Activated naive CD8-positive, alpha-beta T cell (primary cell): ENCODE results near the gene KRTAP5-2.

ENCODE experiments used
- H3K27ac Mint-ChIP-seq: one replicate; pipeline ENCODE4 v1.8.0; 2021; ENCODE audit warnings: mixed read lengths
- H3K27me3 Mint-ChIP-seq: one replicate; pipeline ENCODE4 v1.8.0; 2021; ENCODE audit warnings: mixed read lengths
- H3K36me3 Mint-ChIP-seq: one replicate; pipeline ENCODE4 v1.8.0; 2021; ENCODE audit warnings: mixed read lengths
- H3K4me1 Mint-ChIP-seq: one replicate; pipeline ENCODE4 v1.8.0; 2021; ENCODE audit warnings: low read depth, mixed read lengths
- H3K4me3 Mint-ChIP-seq: one replicate; pipeline ENCODE4 v1.8.0; 2021; ENCODE audit warnings: mild to moderate bottlenecking, mixed read lengths
- H3K9me3 Mint-ChIP-seq: one replicate; pipeline ENCODE4 v1.8.0; 2021; ENCODE audit warnings: low read depth, mixed read lengths

The KRTAP5-2 gene

GRCh38 chr11:1570001-1570453 lies 28.1 kb downstream of the KRTAP5-2 start:
- Mint-ChIP-seq H3K9me3 (no peaks in the 10 kb centered on the region), H3K27ac (no peak overlapping the region), H3K4me1 (peaks cover 19% of the 10 kb centered on the region), H3K27me3 (no peaks in the 10 kb centered on the region), H3K4me3 (peak overlapping the region; percentile 65), H3K36me3 (no peaks in the 10 kb centered on the region)

GRCh38 chr11:1569251-1569780 lies 28.8 kb downstream of the KRTAP5-2 start:
- Mint-ChIP-seq H3K27ac (no peak overlapping the region), H3K4me1 (peaks cover 18% of the 10 kb centered on the region), H3K27me3 (no peaks in the 10 kb centered on the region), H3K4me3 (peak overlapping the region; percentile 70), H3K9me3 (no peaks in the 10 kb centered on the region), H3K36me3 (no peaks in the 10 kb centered on the region)

GRCh38 chr11:1568441-1568911 lies 29.6 kb downstream of the KRTAP5-2 start:
- Mint-ChIP-seq H3K36me3 (no peaks in the 10 kb centered on the region), H3K27ac (no peak overlapping the region), H3K27me3 (no peaks in the 10 kb centered on the region), H3K9me3 (no peaks in the 10 kb centered on the region), H3K4me1 (peaks cover 15% of the 10 kb centered on the region), H3K4me3 (no peak overlapping the region)

GRCh38 chr11:1567721-1568100 lies 30.4 kb downstream of the KRTAP5-2 start:
- peaks cover 12% of the 10 kb centered on the region for H3K4me1 Mint-ChIP-seq
- H3K27ac Mint-ChIP-seq = no peak overlapping the region
- H3K9me3 Mint-ChIP-seq = no peaks in the 10 kb centered on the region
- no peaks in the 10 kb centered on the region for H3K27me3 Mint-ChIP-seq
- no peak overlapping the region for H3K4me3 Mint-ChIP-seq
- no peaks in the 10 kb centered on the region for H3K36me3 Mint-ChIP-seq

GRCh38 chr11:1567052-1567720 lies 30.9 kb downstream of the KRTAP5-2 start:
- Mint-ChIP-seq H3K27ac (no peak overlapping the region), H3K27me3 (no peaks in the 10 kb centered on the region), H3K36me3 (no peaks in the 10 kb centered on the region), H3K4me3 (no peak overlapping the region), H3K9me3 (no peaks in the 10 kb centered on the region), H3K4me1 (peaks cover 12% of the 10 kb centered on the region)

GRCh38 chr11:1566381-1567051 lies 31.6 kb downstream of the KRTAP5-2 start:
- no peak overlapping the region for H3K4me3 Mint-ChIP-seq
- peaks cover 12% of the 10 kb centered on the region for H3K4me1 Mint-ChIP-seq
- H3K36me3 Mint-ChIP-seq = no peaks in the 10 kb centered on the region
- no peaks in the 10 kb centered on the region for H3K9me3 Mint-ChIP-seq
- no peak overlapping the region for H3K27ac Mint-ChIP-seq
- no peaks in the 10 kb centered on the region for H3K27me3 Mint-ChIP-seq

GRCh38 chr11:1565904-1566247 lies 32.2 kb downstream of the KRTAP5-2 start:
- Mint-ChIP-seq H3K27ac (no peak overlapping the region), H3K36me3 (no peaks in the 10 kb centered on the region), H3K9me3 (no peaks in the 10 kb centered on the region), H3K4me3 (no peak overlapping the region), H3K27me3 (no peaks in the 10 kb centered on the region), H3K4me1 (peaks cover 11% of the 10 kb centered on the region)

GRCh38 chr11:1565173-1565903 lies 32.8 kb downstream of the KRTAP5-2 start:
- Mint-ChIP-seq H3K27ac (no peak overlapping the region), H3K27me3 (no peaks in the 10 kb centered on the region), H3K9me3 (no peaks in the 10 kb centered on the region), H3K36me3 (no peaks in the 10 kb centered on the region), H3K4me3 (no peak overlapping the region), H3K4me1 (peaks cover 7% of the 10 kb centered on the region)

GRCh38 chr11:1564535-1565172 lies 33.4 kb downstream of the KRTAP5-2 start:
- H3K36me3 Mint-ChIP-seq = no peaks in the 10 kb centered on the region
- H3K27ac Mint-ChIP-seq = no peak overlapping the region
- peaks cover 6% of the 10 kb centered on the region for H3K4me1 Mint-ChIP-seq
- no peaks in the 10 kb centered on the region for H3K27me3 Mint-ChIP-seq
- no peaks in the 10 kb centered on the region for H3K9me3 Mint-ChIP-seq
- H3K4me3 Mint-ChIP-seq = no peak overlapping the region

GRCh38 chr11:1563697-1564534 lies 34.2 kb downstream of the KRTAP5-2 start:
- H3K36me3 Mint-ChIP-seq = no peaks in the 10 kb centered on the region
- H3K4me3 Mint-ChIP-seq = no peak overlapping the region
- H3K27me3 Mint-ChIP-seq = no peaks in the 10 kb centered on the region
- no peak overlapping the region for H3K27ac Mint-ChIP-seq
- no peaks in the 10 kb centered on the region for H3K4me1 Mint-ChIP-seq
- no peaks in the 10 kb centered on the region for H3K9me3 Mint-ChIP-seq

- no peak overlapping the region for H3K4me3 Mint-ChIP-seq
- H3K27ac Mint-ChIP-seq = no peak overlapping the region
Measured at GRCh38 chr11:1563149-1563638, 34.9 kb downstream of the KRTAP5-2 start.

GRCh38 chr11:1562469-1563148 lies 35.5 kb downstream of the KRTAP5-2 start:
- Mint-ChIP-seq H3K4me1 (no peaks in the 10 kb centered on the region), H3K4me3 (no peak overlapping the region), H3K36me3 (no peaks in the 10 kb centered on the region), H3K9me3 (no peaks in the 10 kb centered on the region), H3K27ac (no peak overlapping the region), H3K27me3 (no peaks in the 10 kb centered on the region)

More at GRCh38 chr11:1563149-1563638, 34.9 kb downstream of the KRTAP5-2 start:
- Mint-ChIP-seq H3K27me3 (no peaks in the 10 kb centered on the region), H3K9me3 (no peaks in the 10 kb centered on the region), H3K36me3 (no peaks in the 10 kb centered on the region), H3K4me1 (no peaks in the 10 kb centered on the region)

- no peaks in the 10 kb centered on the region for H3K9me3 Mint-ChIP-seq
- no peak overlapping the region for H3K27ac Mint-ChIP-seq
- no peaks in the 10 kb centered on the region for H3K36me3 Mint-ChIP-seq
- no peaks in the 10 kb centered on the region for H3K4me1 Mint-ChIP-seq
- no peak overlapping the region for H3K4me3 Mint-ChIP-seq
- H3K27me3 Mint-ChIP-seq = no peaks in the 10 kb centered on the region
Measured at GRCh38 chr11:1561955-1562354, 36.1 kb downstream of the KRTAP5-2 start.
